ENCODE data around the gene USP44. TPM values are rescaled to one million over a fixed set of nuclear protein-coding genes. Genes with fewer than 3 reads are reported as not detected.
"Not testable (repeated sequence)": the region's sequence is repeated elsewhere in the genome, so short reads cannot be mapped to it uniquely, and the experiment has no call there.

The USP44 gene
- total RNA-seq: 8.0 TPM

DNA sequence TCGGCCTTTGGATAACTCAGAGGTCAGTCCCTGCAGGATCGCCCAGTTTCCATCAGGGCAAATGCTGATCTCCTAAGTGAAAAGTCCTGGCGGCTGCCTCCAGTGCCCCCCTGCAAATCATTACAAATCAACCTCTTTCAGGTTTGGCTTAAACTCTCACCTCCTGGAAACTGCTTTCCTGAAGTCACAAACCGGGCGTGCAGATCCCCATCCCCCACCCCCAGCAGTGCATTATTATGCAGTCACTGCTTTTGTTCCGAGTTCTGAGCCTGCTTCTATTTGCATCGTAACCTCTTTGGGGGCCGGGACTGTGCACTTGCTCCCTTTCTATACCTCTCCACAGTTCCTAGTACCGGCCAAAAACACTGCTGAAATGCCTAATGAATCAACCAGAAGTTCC, at the start of gene USP44:
Gene USP44 (minus strand): TSS at position 172 of the 400 bp plus-strand sequence. CDS start 17,220 bp downstream, outside the sequence.
- intact Hi-C loops (cut with DNase I): no loop called here
- DNase-seq (ENCODE audit: low spot score) (no peak), ATAC-seq (no peak)

GRCh38 chr12:95600567-95600966, 49.3 kb upstream of the USP44 start:
- no peak for ATAC-seq
- DNase-seq (ENCODE audit: low spot score): no peak
- intact Hi-C loops (cut with DNase I): no loop called here

DNA sequence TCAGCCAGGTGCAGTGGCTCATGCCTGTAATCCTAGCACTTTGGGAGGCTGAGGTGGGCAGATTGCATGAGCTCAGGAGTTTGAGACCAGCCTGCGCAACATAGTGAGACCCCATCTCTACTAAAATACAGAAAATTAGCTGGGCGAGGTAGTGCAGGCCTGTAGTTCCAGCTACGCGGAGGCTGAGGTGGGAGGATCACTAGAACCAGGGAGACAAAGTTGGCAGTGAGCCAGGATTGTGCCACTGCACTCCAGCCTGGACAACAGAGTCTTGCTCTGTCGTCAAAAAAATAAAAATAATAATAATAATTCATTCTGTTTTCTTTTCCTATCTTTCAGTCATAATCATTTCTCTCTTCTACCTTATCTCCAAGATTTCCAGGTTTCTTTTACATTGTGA, 48.6 kb upstream of the USP44 start:
- intact Hi-C loops (cut with DNase I): no loop called here
- ATAC-seq (no peak), DNase-seq (ENCODE audit: low spot score) (no peak)

DNA sequence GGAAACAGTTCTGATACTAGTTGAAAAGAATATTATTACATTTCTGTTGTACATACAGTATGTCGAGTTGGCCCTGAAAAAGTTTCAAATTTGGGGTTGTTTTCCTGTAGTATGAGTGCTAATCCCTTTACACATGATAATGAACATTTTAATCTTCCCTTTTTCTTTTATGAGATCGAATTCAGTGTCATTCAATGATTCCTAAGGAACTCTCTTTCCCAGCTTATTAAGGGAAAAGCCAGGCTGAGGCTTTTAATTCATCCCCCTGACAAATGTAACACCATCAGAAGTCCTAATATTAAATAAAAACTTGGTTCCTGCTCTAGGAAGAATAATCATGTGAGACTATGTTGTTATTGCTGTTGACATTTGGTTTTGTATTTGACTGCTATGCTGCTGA, 42.9 kb upstream of the USP44 start:
- DNase-seq (ENCODE audit: low spot score) (no peak), ATAC-seq (no peak)
- intact Hi-C loops (cut with DNase I): no loop called here

GRCh38 chr12:95593266-95593871, 42.1 kb upstream of the USP44 start:
- peak; percentile 83 for ATAC-seq
- intact Hi-C loops (cut with DNase I): no loop called here
- no peak for DNase-seq (ENCODE audit: low spot score)

DNA sequence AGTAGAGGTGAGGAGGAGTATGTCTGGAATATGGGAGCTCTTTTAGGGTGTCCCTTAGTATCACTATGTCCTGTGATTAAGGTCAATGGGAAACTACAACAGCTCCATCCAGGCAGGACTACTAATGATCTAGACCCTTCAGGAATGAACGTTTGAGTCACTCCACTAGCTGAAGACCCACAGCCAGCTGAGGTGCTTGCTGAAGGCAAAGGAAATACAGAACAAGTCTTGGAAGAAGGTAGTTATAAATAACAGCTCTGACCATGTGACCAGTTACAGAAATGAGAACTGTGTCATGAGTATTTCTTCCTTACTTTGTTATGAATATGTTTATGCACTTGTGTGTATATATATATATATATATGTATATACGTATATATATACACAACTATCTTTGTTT, 40.5 kb upstream of the USP44 start:
- ATAC-seq: no peak
- intact Hi-C loops (cut with DNase I): no loop called here
- DNase-seq (ENCODE audit: low spot score): no peak

DNA sequence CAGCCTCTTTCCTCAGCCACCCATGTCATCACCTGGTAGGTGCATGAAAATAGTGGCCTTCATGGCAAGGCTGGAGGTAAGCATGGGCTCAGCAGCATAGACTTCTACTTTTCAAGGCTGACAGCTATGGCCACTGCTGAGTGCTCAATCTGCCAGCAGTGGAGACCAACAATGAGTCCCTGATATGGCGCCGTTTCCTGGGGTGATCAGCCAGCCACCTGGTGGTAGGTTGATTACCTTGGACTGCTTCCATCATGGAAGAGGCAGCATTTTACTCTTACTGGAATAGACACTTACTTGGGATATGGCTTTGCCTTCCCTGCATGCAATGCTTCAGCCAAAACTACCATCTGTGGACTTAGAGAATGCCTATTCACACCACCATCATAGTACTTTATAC, 39.5 kb upstream of the USP44 start:
- intact Hi-C loops (cut with DNase I): no loop called here
- no peak for DNase-seq (ENCODE audit: low spot score)
- no peak for ATAC-seq

- ATAC-seq: no peak
- intact Hi-C loops (cut with DNase I): loop anchor here (5.0 kb wide), 1 partner anchor 233 kb away; no protein-coding TSS in a partner anchor
- no peak for DNase-seq (ENCODE audit: low spot score)
Observed at GRCh38 chr12:95583933-95584332, 32.7 kb upstream of the USP44 start.

GRCh38 chr12:95582230-95583058, 31.2 kb upstream of the USP44 start:
- ATAC-seq (peak; percentile 80), DNase-seq (ENCODE audit: low spot score) (no peak)
- intact Hi-C loops (cut with DNase I): loop anchor here (5.0 kb wide), 1 partner anchor 235 kb away; no protein-coding TSS in a partner anchor

- DNase-seq (ENCODE audit: low spot score): no peak
- intact Hi-C loops (cut with DNase I): no loop called here
Observed at GRCh38 chr12:95577820-95578219, 26.5 kb upstream of the USP44 start.

GRCh38 chr12:95574799-95575452, 23.6 kb upstream of the USP44 start:
- ATAC-seq: peak; percentile 62
- intact Hi-C loops (cut with DNase I): no loop called here
- DNase-seq (ENCODE audit: low spot score): no peak

More at GRCh38 chr12:95577820-95578219, 26.5 kb upstream of the USP44 start:
- no peak for ATAC-seq

GRCh38 chr12:95573951-95574576, 22.8 kb upstream of the USP44 start:
- intact Hi-C loops (cut with DNase I): no loop called here
- peak; percentile 32 for ATAC-seq
- DNase-seq (ENCODE audit: low spot score): no peak

GRCh38 chr12:95571369-95571768, 20.1 kb upstream of the USP44 start:
- DNase-seq (ENCODE audit: low spot score) (no peak), ATAC-seq (no peak)
- intact Hi-C loops (cut with DNase I): no loop called here

- DNase-seq (ENCODE audit: low spot score); intact Hi-C loops (cut with DNase I); ATAC-seq: not testable (repeated sequence)
Observed at GRCh38 chr12:95568045-95568444, 16.8 kb upstream of the USP44 start.

DNA sequence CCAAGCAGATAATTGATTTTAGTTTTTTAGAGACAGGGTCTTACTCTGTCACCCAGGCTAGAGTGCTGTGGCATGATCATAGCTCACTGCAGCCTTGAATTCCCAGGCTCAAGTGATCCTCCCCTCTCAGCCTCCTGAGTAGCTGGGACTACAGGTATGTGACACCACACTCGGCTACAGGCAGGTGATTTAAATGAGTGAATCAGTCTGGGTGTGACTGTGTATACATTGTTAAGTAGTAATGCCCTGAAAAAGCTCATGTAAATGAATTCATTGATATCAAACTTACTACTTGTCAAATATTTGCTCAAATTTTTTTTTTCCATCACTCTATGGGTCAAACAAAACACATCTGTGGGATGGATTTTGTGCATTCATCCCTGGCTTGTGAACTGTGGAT, 6.3 kb upstream of the USP44 start:
- DNase-seq (ENCODE audit: low spot score): no peak
- no peak for ATAC-seq

GRCh38 chr12:95554532-95555071, 3.3 kb upstream of the USP44 start:
- DNase-seq (ENCODE audit: low spot score) (no peak), ATAC-seq (no peak)
- intact Hi-C loops (cut with DNase I): no loop called here

More for the DNA sequence above, 6.3 kb upstream of the USP44 start:
- intact Hi-C loops (cut with DNase I): no loop called here

DNA sequence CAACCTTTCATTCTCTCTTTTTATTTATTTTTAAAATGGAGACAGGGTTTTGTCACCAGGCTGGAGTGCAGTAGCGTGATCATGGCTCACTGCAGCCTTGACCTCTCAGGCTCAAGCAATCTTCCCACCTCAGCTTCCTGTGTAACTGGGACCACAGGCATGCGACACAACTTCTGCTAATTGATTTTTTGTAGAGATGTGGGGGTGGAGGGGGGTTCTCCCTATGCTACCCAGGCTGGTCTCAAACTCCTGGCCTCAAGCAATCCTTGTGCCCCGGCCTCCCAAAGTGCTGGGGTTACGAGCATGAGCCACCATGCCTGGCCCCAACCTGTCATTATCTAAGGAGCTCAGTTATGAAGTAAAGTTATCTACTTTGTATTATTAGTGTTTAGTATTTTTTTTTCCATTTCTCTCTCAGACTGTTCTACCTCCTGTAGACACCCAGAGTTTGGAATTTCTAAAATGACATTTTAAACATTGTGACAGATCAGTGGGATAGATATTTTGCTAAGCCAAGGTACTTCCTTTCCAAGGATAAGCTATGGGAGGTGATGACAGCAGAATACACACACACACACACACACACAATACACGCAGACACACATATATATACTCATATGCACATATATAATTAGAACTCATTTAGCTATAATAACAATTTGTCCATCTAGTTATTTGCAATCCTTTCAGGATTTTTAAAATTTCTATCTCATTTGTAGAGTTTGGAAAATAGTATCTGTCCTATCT, 2.1 kb upstream of the USP44 start:
- DNase-seq (ENCODE audit: low spot score) (no peak), ATAC-seq (no peak)
- intact Hi-C loops (cut with DNase I): no loop called here

- intact Hi-C loops (cut with DNase I): no loop called here
- ATAC-seq: no peak
- DNase-seq (ENCODE audit: low spot score): no peak
Observed at GRCh38 chr12:95551913-95552516, 739 bp upstream of the USP44 start.

Data from sciatic nerve (tissue), 2 donors.